ENCODE data around the gene MTG1. TPM values are rescaled to one million over a fixed set of nuclear protein-coding genes. Genes with fewer than 3 reads are reported as not detected.

Gene MTG1
- total and polyA plus RNA-seq, 2 experiments from 2014 or later, result 22.8 to 50.7 TPM

DNA sequence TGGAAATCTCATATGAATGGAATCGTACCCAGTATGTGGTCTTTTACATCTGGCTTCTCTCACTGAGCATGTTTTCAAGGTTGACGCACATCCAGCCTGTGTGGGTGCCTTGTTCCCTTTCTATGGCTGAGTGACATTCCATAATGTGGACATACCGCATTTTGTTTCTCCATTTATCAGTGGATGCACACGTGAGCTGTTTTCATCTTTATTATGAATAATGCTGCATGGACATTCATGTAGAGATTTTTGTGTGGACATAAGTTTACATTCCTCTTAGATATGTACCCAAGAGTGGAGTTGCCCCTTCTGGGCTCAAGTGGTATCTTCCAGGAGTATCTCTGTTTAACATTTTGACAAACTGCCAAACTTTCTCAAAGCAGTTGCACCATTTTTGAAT, 58.5 kb downstream of the MTG1 start:
- peaks cover 3% of the 10 kb centered on the region for H3K9me3 ChIP-seq (ENCODE audit: low read depth)
- no peak for DNase-seq
- no peaks in the 10 kb centered on the region for H3K79me2 ChIP-seq (ENCODE audit: insufficient read depth)
- 62 to 66% methylated on average over 4 of the region's 4 CpGs for WGBS, 2 experiments (ENCODE audit: low coverage in 1 of 2, low lambda C conversion rate in 2 of 2, missing lambda C conversion rate in 2 of 2)
- no peak overlapping the region for H3K4me2 ChIP-seq (ENCODE audit: unreplicated experiment)
- no peaks in the 10 kb centered on the region for H3K9me2 ChIP-seq (ENCODE audit: insufficient read depth)
- no peaks in the 10 kb centered on the region for H4K20me1 ChIP-seq (ENCODE audit: insufficient read depth)
- H3K4me1 ChIP-seq (ENCODE audit: insufficient read depth), result no peaks in the 10 kb centered on the region
- H3K4me3 ChIP-seq, result no peak overlapping the region
- H3K36me3 ChIP-seq (ENCODE audit: low read depth), result no peaks in the 10 kb centered on the region
- no peak overlapping the region for H3K27ac ChIP-seq
- H3K9ac ChIP-seq, result no peak overlapping the region
- in situ Hi-C loops (cut with MboI), result no loop called here
- H2AFZ ChIP-seq, result no peak overlapping the region
- no peaks in the 10 kb centered on the region for H3F3A ChIP-seq (ENCODE audit: insufficient read depth)
- TF ChIP-seq EZH2 (IDR thresholded peaks at IDR 0.05; ENCODE audit: insufficient read depth, poor library complexity, severe bottlenecking), result no peak
- no peak for TF ChIP-seq EZH2phosphoT487 (IDR thresholded peaks at IDR 0.05; ENCODE audit: insufficient read depth, low read depth)
- no peaks in the 10 kb centered on the region for H3K27me3 ChIP-seq (replicated peaks; ENCODE audit: insufficient read depth)

DNA sequence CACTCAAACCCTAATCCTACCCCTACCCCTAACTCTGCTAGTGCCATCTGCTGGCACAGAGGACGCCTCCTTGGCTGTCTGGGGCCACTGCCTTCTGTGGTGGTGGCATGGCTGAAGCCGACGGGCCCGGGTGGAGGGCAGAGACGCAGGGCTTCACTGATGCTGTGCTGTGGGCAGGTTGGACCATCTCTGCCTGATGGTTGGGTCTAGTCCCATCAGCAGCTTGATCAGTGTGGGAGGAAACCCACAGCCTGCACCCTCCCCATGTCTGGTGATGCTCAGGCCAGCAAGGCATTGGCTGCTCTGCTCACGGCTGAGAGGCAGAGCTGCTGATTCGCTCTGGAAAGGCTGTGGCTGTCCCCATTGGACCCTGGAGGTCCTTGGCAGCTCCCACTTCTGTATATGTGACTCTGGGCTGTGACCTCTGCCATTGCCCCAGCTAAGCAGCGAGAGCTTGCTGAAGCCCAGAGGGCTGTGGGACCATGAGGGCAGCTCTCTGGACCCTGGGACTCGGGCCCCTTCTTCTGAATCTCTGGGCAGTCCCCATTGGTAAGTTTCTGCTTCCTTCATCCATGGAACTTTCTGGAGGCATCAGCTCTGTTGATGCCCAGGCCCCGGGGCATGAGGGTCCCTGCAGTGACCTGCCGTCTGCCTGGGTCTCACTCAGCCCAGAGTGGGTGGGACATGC, 59.7 kb downstream of the MTG1 start, which contains the start of gene SCART1:
TSS of gene SCART1 (plus strand) at position 430 of the 688 bp plus-strand sequence. CDS start at position 483, 53 bp downstream.
- H3K27ac ChIP-seq, result no peak within 1 kb of the TSS
- DNase-seq, result no peak
- no peak within 1 kb of the TSS for H3K9ac ChIP-seq
- no peaks in the 10 kb centered on the region for H3K27me3 ChIP-seq (replicated peaks; ENCODE audit: insufficient read depth)
- no peak within 1 kb of the TSS for H2AFZ ChIP-seq
- no peaks in the 10 kb centered on the region for H3K79me2 ChIP-seq (ENCODE audit: insufficient read depth)
- H3K4me2 ChIP-seq (ENCODE audit: unreplicated experiment), result no peak within 1 kb of the TSS
- in situ Hi-C loops (cut with MboI), result no loop called here
- H3K4me1 ChIP-seq (ENCODE audit: insufficient read depth), result no peaks in the 10 kb centered on the region
- H3F3A ChIP-seq (ENCODE audit: insufficient read depth), result no peaks in the 10 kb centered on the region
- H4K20me1 ChIP-seq (ENCODE audit: insufficient read depth), result no peaks in the 10 kb centered on the region
- no peak within 1 kb of the TSS for H3K4me3 ChIP-seq
- TF ChIP-seq EZH2 (IDR thresholded peaks at IDR 0.05; ENCODE audit: insufficient read depth, poor library complexity, severe bottlenecking) (no peak), EZH2phosphoT487 (IDR thresholded peaks at IDR 0.05; ENCODE audit: insufficient read depth, low read depth) (no peak)
- WGBS, 2 experiments (ENCODE audit: low coverage in 1 of 2, low lambda C conversion rate in 2 of 2, missing lambda C conversion rate in 2 of 2), result 56 to 63% methylated on average over 10 to 11 of the region's 11 CpGs
- H3K9me2 ChIP-seq (ENCODE audit: insufficient read depth), result no peaks in the 10 kb centered on the region
- no peaks in the 10 kb centered on the region for H3K36me3 ChIP-seq (ENCODE audit: low read depth)
- H3K9me3 ChIP-seq (ENCODE audit: low read depth), result no peaks in the 10 kb centered on the region

GRCh38 chr10:133454204-133454893, 60.4 kb downstream of the MTG1 start:
- no peak for DNase-seq
- WGBS, 2 experiments (ENCODE audit: low coverage in 1 of 2, low lambda C conversion rate in 2 of 2, missing lambda C conversion rate in 2 of 2), result 41 to 51% methylated on average over 6 to 10 of the region's 10 CpGs

DNA sequence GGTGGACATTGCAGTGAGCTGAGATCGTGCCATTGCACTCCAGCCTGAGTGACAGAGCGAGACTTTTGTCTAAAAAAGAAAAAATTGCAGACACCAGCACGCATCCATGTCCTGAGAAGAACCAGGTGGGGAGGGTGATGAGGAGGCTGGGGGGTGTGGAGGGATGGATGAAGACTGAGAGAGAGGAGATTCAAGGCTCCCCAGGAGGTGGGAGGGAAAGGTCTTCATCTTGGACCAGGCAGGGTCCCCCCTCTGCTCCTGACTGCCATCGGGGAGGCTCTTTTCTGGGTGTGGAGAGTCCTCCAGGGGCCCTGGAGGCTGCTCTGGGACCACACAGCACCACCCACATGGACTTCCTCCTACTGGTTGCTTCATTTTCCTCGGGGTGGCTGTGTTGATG, 61.2 kb downstream of the MTG1 start:
- Histone ChIP-seq H3F3A (ENCODE audit: insufficient read depth) (no peaks in the 10 kb centered on the region), H3K9me2 (ENCODE audit: insufficient read depth) (no peaks in the 10 kb centered on the region), H2AFZ (no peak overlapping the region), H3K4me1 (ENCODE audit: insufficient read depth) (no peaks in the 10 kb centered on the region), H3K36me3 (ENCODE audit: low read depth) (no peaks in the 10 kb centered on the region), H4K20me1 (ENCODE audit: insufficient read depth) (no peaks in the 10 kb centered on the region), H3K4me2 (ENCODE audit: unreplicated experiment) (no peak overlapping the region), H3K9ac (no peak overlapping the region), H3K9me3 (ENCODE audit: low read depth) (no peaks in the 10 kb centered on the region), H3K27ac (no peak overlapping the region), H3K27me3 (replicated peaks; ENCODE audit: insufficient read depth) (no peaks in the 10 kb centered on the region), H3K79me2 (ENCODE audit: insufficient read depth) (no peaks in the 10 kb centered on the region), H3K4me3 (no peak overlapping the region)
- 45 to 53% methylated on average over 4 to 5 of the region's 5 CpGs for WGBS, 2 experiments (ENCODE audit: low coverage in 1 of 2, low lambda C conversion rate in 2 of 2, missing lambda C conversion rate in 2 of 2)
- TF ChIP-seq EZH2phosphoT487 (IDR thresholded peaks at IDR 0.05; ENCODE audit: insufficient read depth, low read depth) (no peak), EZH2 (IDR thresholded peaks at IDR 0.05; ENCODE audit: insufficient read depth, poor library complexity, severe bottlenecking) (no peak)
- DNase-seq, result no peak
- in situ Hi-C loops (cut with MboI), result no loop called here

More at GRCh38 chr10:133454204-133454893, 60.4 kb downstream of the MTG1 start:
- no peaks in the 10 kb centered on the region for H3K9me3 ChIP-seq (ENCODE audit: low read depth)
- no peaks in the 10 kb centered on the region for H3F3A ChIP-seq (ENCODE audit: insufficient read depth)
- in situ Hi-C loops (cut with MboI), result no loop called here
- no peak overlapping the region for H3K27ac ChIP-seq
- H3K27me3 ChIP-seq (replicated peaks; ENCODE audit: insufficient read depth), result no peaks in the 10 kb centered on the region
- TF ChIP-seq EZH2 (IDR thresholded peaks at IDR 0.05; ENCODE audit: insufficient read depth, poor library complexity, severe bottlenecking), result no peak
- TF ChIP-seq EZH2phosphoT487 (IDR thresholded peaks at IDR 0.05; ENCODE audit: insufficient read depth, low read depth), result no peak
- H3K4me3 ChIP-seq, result no peak overlapping the region
- no peak overlapping the region for H3K9ac ChIP-seq
- no peak overlapping the region for H2AFZ ChIP-seq
- H3K4me2 ChIP-seq (ENCODE audit: unreplicated experiment), result no peak overlapping the region
- no peaks in the 10 kb centered on the region for H3K36me3 ChIP-seq (ENCODE audit: low read depth)
- H3K79me2 ChIP-seq (ENCODE audit: insufficient read depth), result no peaks in the 10 kb centered on the region
- H3K9me2 ChIP-seq (ENCODE audit: insufficient read depth), result no peaks in the 10 kb centered on the region
- no peaks in the 10 kb centered on the region for H4K20me1 ChIP-seq (ENCODE audit: insufficient read depth)
- no peaks in the 10 kb centered on the region for H3K4me1 ChIP-seq (ENCODE audit: insufficient read depth)

Data from GM23248 (cell line).